Cardiac muscle cell (in vitro differentiated cells and primary cell): ENCODE results near the gene UQCC5. TPM values are rescaled to one million over a fixed set of nuclear protein-coding genes. Genes with fewer than 3 reads are reported as not detected.

ENCODE experiments used
- DNase-seq, 2 donors: peaks; one replicate each; pipeline versions ENCODE4 v3.0.0 to v3.0.0-alpha.2; 2010 to 2017; ENCODE audit warnings: low read depth in 1 of 2, low spot score in 1 of 2
- H3K27ac ChIP-seq: fragments of 200-600 bp; sonication (generic); 2 replicates; pipeline ENCODE4 v1.5.1; 2016
- H3K27me3 ChIP-seq: fragments of 200-600 bp; sonication (generic); 2 replicates; pipeline ENCODE4 v1.6.0; 2016; ENCODE audit warnings: control low read depth
- H3K36me3 ChIP-seq: fragments of 200-600 bp; sonication (generic); 2 replicates; pipeline ENCODE4 v1.5.1; 2016; ENCODE audit warnings: control low read depth
- H3K4me1 ChIP-seq: fragments of 200-600 bp; sonication (generic); 2 replicates; pipeline ENCODE4 v1.8.1; 2017; ENCODE audit warnings: low read depth, mild to moderate bottlenecking, mixed run types
- H3K4me3 ChIP-seq: fragments of 200-600 bp; sonication (generic); 2 replicates; pipeline ENCODE4 v1.5.1; 2016; ENCODE audit warnings: mild to moderate bottlenecking
- H3K9me3 ChIP-seq: fragments of 200-600 bp; sonication (generic); 2 replicates; pipeline ENCODE4 v1.5.1; 2017; ENCODE audit warnings: low read depth, mild to moderate bottlenecking, control low read depth
- CTCF ChIP-seq: IDR thresholded peaks from 2 replicates; pipeline ENCODE4 v1.5.1; 2012; ENCODE audit warnings: low read depth, mild to moderate bottlenecking, low read length
- polyA plus RNA-seq: library from polyadenylated mRNA; unstranded; fragments of >200 nt; fragmentation: Nextera tagmentation; extraction: Ambion mirVana; gene quantifications from 2 replicates; pipeline ENCODE4 v1.2.1, GENCODE V29; 2016
- total RNA-seq: library from RNA; depleted of rRNA; stranded (reverse); fragments of >200 nt; gene quantifications from 2 replicates; pipeline ENCODE4 v1.2.3, GENCODE V29; 2016

Gene UQCC5
- total and polyA plus RNA-seq, 2 experiments from 2014 or later, result 1.0 to 89.3 TPM

- Histone ChIP-seq H3K9me3 (no peaks in the 10 kb centered on the region), H3K36me3 (no peaks in the 10 kb centered on the region), H3K4me3 (no peak overlapping the region), H3K27ac (no peak overlapping the region), H3K27me3 (no peaks in the 10 kb centered on the region), H3K4me1 (no peaks in the 10 kb centered on the region)
- DNase-seq, result no peak
- TF ChIP-seq CTCF, result no peak
Measured at GRCh38 chr3:52515192-52515591, 21.2 kb upstream of the UQCC5 start.

GRCh38 chr3:52516509-52517195 lies 19.8 kb upstream of the UQCC5 start:
- Histone ChIP-seq H3K36me3 (no peaks in the 10 kb centered on the region), H3K4me1 (no peaks in the 10 kb centered on the region), H3K27ac (no peak overlapping the region), H3K9me3 (no peaks in the 10 kb centered on the region), H3K4me3 (no peak overlapping the region), H3K27me3 (no peaks in the 10 kb centered on the region)
- DNase-seq, result no peak
- no peak for TF ChIP-seq CTCF

- no peak for DNase-seq
- no peak overlapping the region for H3K4me3 ChIP-seq
- no peaks in the 10 kb centered on the region for H3K27me3 ChIP-seq
- no peaks in the 10 kb centered on the region for H3K36me3 ChIP-seq
- no peak overlapping the region for H3K27ac ChIP-seq
- no peak for TF ChIP-seq CTCF
- no peaks in the 10 kb centered on the region for H3K4me1 ChIP-seq
- H3K9me3 ChIP-seq, result no peaks in the 10 kb centered on the region
Measured at GRCh38 chr3:52517796-52518722, 18.3 kb upstream of the UQCC5 start.

GRCh38 chr3:52518723-52519444 lies 17.5 kb upstream of the UQCC5 start:
- TF ChIP-seq CTCF, result no peak
- H3K4me3 ChIP-seq, result no peak overlapping the region
- peak in 1 of 2 donors; percentile 45 for DNase-seq

GRCh38 chr3:52519445-52520140 lies 16.8 kb upstream of the UQCC5 start:
- peaks cover 5% of the 10 kb centered on the region for H3K36me3 ChIP-seq
- H3K27ac ChIP-seq, result no peak overlapping the region
- H3K27me3 ChIP-seq, result no peaks in the 10 kb centered on the region
- no peaks in the 10 kb centered on the region for H3K4me1 ChIP-seq
- TF ChIP-seq CTCF, result no peak
- H3K4me3 ChIP-seq, result no peak overlapping the region
- no peaks in the 10 kb centered on the region for H3K9me3 ChIP-seq
- DNase-seq, result no peak

More at GRCh38 chr3:52518723-52519444, 17.5 kb upstream of the UQCC5 start:
- no peaks in the 10 kb centered on the region for H3K27me3 ChIP-seq
- no peak overlapping the region for H3K27ac ChIP-seq
- no peaks in the 10 kb centered on the region for H3K9me3 ChIP-seq
- H3K4me1 ChIP-seq, result no peaks in the 10 kb centered on the region
- no peaks in the 10 kb centered on the region for H3K36me3 ChIP-seq
